ENCODE results near the gene SORCS1. TPM values are rescaled to one million over a fixed set of nuclear protein-coding genes. Genes with fewer than 3 reads are reported as not detected.

SORCS1 gene
- total and polyA plus RNA-seq, 4 donors = 0.04 to 3.5 (median 0.05) TPM

- DNase-seq = no peak
- Histone ChIP-seq H3K9ac (ENCODE audit: insufficient read depth in 1 of 2, low read length in 2 of 2) (no peak overlapping the region), H3K4me1 (ENCODE audit: control insufficient read depth in 5 of 5, insufficient read depth in 5 of 5, low read length in 5 of 5) (no peaks in the 10 kb centered on the region), H3K9me3 (ENCODE audit: control insufficient read depth in 4 of 4, insufficient read depth in 3 of 4, low read length in 3 of 4) (no peaks in the 10 kb centered on the region), H3K27me3 (ENCODE audit: control insufficient read depth in 3 of 3, insufficient read depth in 3 of 3, low read length in 2 of 3) (no peaks in the 10 kb centered on the region), H3K4me3 (no peak overlapping the region), H3K27ac (ENCODE audit: low read depth in 1 of 2, low read length in 1 of 2) (no peak overlapping the region), H3K36me3 (ENCODE audit: control insufficient read depth in 4 of 4, insufficient read depth in 4 of 4, low read length in 4 of 4) (no peaks in the 10 kb centered on the region)
- TF ChIP-seq CTCF (IDR thresholded peaks at IDR 0.05; ENCODE audit: control extremely low read depth, extremely low read depth) = no peak
- WGBS, 2 donors = 93 to 94% methylated on average over 3 of the region's 3 CpGs
- ATAC-seq (ENCODE audit: insufficient read depth, low FRiP score) = no peak
Measured at GRCh38 chr10:106947643-106948042, 216.9 kb downstream of the SORCS1 start.

GRCh38 chr10:106942035-106942662, 222.4 kb downstream of the SORCS1 start:
- DNase-seq = peak; percentile 20 to 65 (median 26)

GRCh38 chr10:106941297-106942034, 223.0 kb downstream of the SORCS1 start:
- peak in 1 of 3 donors; percentile 7 for DNase-seq
- no peaks in the 10 kb centered on the region for H3K36me3 ChIP-seq (ENCODE audit: control insufficient read depth in 4 of 4, insufficient read depth in 4 of 4, low read length in 4 of 4)
- H3K4me3 ChIP-seq = no peak overlapping the region
- 59 to 78% methylated on average over 5 of the region's 5 CpGs for WGBS, 2 donors
- no peak for TF ChIP-seq CTCF (IDR thresholded peaks at IDR 0.05; ENCODE audit: control extremely low read depth, extremely low read depth)
- no peaks in the 10 kb centered on the region for H3K27me3 ChIP-seq (ENCODE audit: control insufficient read depth in 3 of 3, insufficient read depth in 3 of 3, low read length in 2 of 3)
- no peak for ATAC-seq (ENCODE audit: insufficient read depth, low FRiP score)
- no peak overlapping the region for H3K27ac ChIP-seq (ENCODE audit: low read depth in 1 of 2, low read length in 1 of 2)
- peaks cover 0 to 6% (median 0%) of the 10 kb centered on the region in 5 donors for H3K4me1 ChIP-seq (ENCODE audit: control insufficient read depth in 5 of 5, insufficient read depth in 5 of 5, low read length in 5 of 5)
- no peaks in the 10 kb centered on the region for H3K9me3 ChIP-seq (ENCODE audit: control insufficient read depth in 4 of 4, insufficient read depth in 3 of 4, low read length in 3 of 4)
- H3K9ac ChIP-seq (ENCODE audit: insufficient read depth in 1 of 2, low read length in 2 of 2) = no peak overlapping the region

More at GRCh38 chr10:106942035-106942662, 222.4 kb downstream of the SORCS1 start:
- Histone ChIP-seq H3K9ac (ENCODE audit: insufficient read depth in 1 of 2, low read length in 2 of 2) (no peak overlapping the region), H3K36me3 (ENCODE audit: control insufficient read depth in 4 of 4, insufficient read depth in 4 of 4, low read length in 4 of 4) (no peaks in the 10 kb centered on the region), H3K4me3 (no peak overlapping the region), H3K27me3 (ENCODE audit: control insufficient read depth in 3 of 3, insufficient read depth in 3 of 3, low read length in 2 of 3) (no peaks in the 10 kb centered on the region), H3K27ac (ENCODE audit: low read depth in 1 of 2, low read length in 1 of 2) (no peak overlapping the region), H3K9me3 (ENCODE audit: control insufficient read depth in 4 of 4, insufficient read depth in 3 of 4, low read length in 3 of 4) (no peaks in the 10 kb centered on the region), H3K4me1 (ENCODE audit: control insufficient read depth in 5 of 5, insufficient read depth in 5 of 5, low read length in 5 of 5) (peaks cover 0 to 6% (median 0%) of the 10 kb centered on the region in 5 donors)
- TF ChIP-seq CTCF (IDR thresholded peaks at IDR 0.05; ENCODE audit: control extremely low read depth, extremely low read depth) = no peak
- ATAC-seq (ENCODE audit: insufficient read depth, low FRiP score) = peak; percentile 51
- WGBS, 2 donors = 61 to 63% methylated on average over 4 of the region's 4 CpGs

Measured in lung (tissue), 12 donors.